Urothelium cell line (cell line): ENCODE measurements around the gene PSD2.

Experiments
- DNase-seq: peaks from one replicate; pipeline ENCODE4 v3.0.0; 2011; ENCODE audit warnings: low spot score, mixed read lengths
- FAIRE-seq: peaks from 2 replicates; lab custom pipeline; 2011; peaks lifted over from hg19 to GRCh38; lab: Jason Lieb, UNC

The PSD2 gene

GRCh38 chr5:139833525-139833924 lies 37.9 kb downstream of the PSD2 start:
- DNase-seq: no peak
- no peak for FAIRE-seq

- FAIRE-seq (no peak), DNase-seq (no peak)
These were observed 40.0 kb downstream of the PSD2 start for GRCh38 chr5:139835656-139836055.

GRCh38 chr5:139836469-139837208 lies 41.0 kb downstream of the PSD2 start:
- FAIRE-seq (no peak), DNase-seq (no peak)

GRCh38 chr5:139837711-139838380 lies 42.2 kb downstream of the PSD2 start:
- DNase-seq: no peak
- FAIRE-seq: no peak

GRCh38 chr5:139838381-139839197 lies 43.0 kb downstream of the PSD2 start:
- DNase-seq: no peak
- no peak for FAIRE-seq

GRCh38 chr5:139839232-139839815 lies 43.7 kb downstream of the PSD2 start:
- FAIRE-seq (no peak), DNase-seq (no peak)

- DNase-seq (no peak), FAIRE-seq (no peak)
These were observed 44.3 kb downstream of the PSD2 start for GRCh38 chr5:139839918-139840317.

- FAIRE-seq (no peak), DNase-seq (no peak)
These were observed 45.9 kb downstream of the PSD2 start for GRCh38 chr5:139841549-139841948.

- FAIRE-seq (no peak), DNase-seq (no peak)
These were observed 46.7 kb downstream of the PSD2 start for GRCh38 chr5:139842321-139842720.

- no peak for FAIRE-seq
These were observed 48.4 kb downstream of the PSD2 start for GRCh38 chr5:139843991-139844390.

GRCh38 chr5:139844472-139845145 lies 49.0 kb downstream of the PSD2 start:
- FAIRE-seq: peak; percentile 13
- peak; percentile 76 for DNase-seq

More at GRCh38 chr5:139843991-139844390, 48.4 kb downstream of the PSD2 start:
- no peak for DNase-seq

GRCh38 chr5:139845846-139846681 lies 50.5 kb downstream of the PSD2 start:
- FAIRE-seq (no peak), DNase-seq (no peak)

GRCh38 chr5:139847091-139847490 lies 51.5 kb downstream of the PSD2 start:
- DNase-seq (no peak), FAIRE-seq (no peak)

GRCh38 chr5:139847790-139848507 lies 52.3 kb downstream of the PSD2 start:
- no peak for FAIRE-seq
- DNase-seq: no peak

GRCh38 chr5:139848508-139849100 lies 53.0 kb downstream of the PSD2 start:
- FAIRE-seq: no peak

GRCh38 chr5:139849501-139849900 lies 53.9 kb downstream of the PSD2 start:
- no peak for DNase-seq
- no peak for FAIRE-seq

More at GRCh38 chr5:139848508-139849100, 53.0 kb downstream of the PSD2 start:
- no peak for DNase-seq

- FAIRE-seq: no peak
- DNase-seq: no peak
These were observed 54.3 kb downstream of the PSD2 start for GRCh38 chr5:139849942-139850341.

- DNase-seq (no peak), FAIRE-seq (no peak)
These were observed 54.9 kb downstream of the PSD2 start for GRCh38 chr5:139850423-139851016.
